SKM-1 (cell line): ENCODE measurements around the gene SPDYE1.
A peak's percentile ranks its signal among the peaks of the same experiment; 100 is the strongest.
"Not testable (repeated sequence)": the region's sequence is repeated elsewhere in the genome, so short reads cannot be mapped to it uniquely, and the experiment has no call there.

Experiments used
- DNase-seq: peaks from one replicate; lab custom pipeline; 2025; ENCODE audit not compliant: unreplicated experiment; lab: John Stamatoyannopoulos, UW

The SPDYE1 gene

GRCh38 chr7:43990829-43991228 is 6.9 kb upstream of the SPDYE1 start:
- DNase-seq, result not testable (repeated sequence)

DNA sequence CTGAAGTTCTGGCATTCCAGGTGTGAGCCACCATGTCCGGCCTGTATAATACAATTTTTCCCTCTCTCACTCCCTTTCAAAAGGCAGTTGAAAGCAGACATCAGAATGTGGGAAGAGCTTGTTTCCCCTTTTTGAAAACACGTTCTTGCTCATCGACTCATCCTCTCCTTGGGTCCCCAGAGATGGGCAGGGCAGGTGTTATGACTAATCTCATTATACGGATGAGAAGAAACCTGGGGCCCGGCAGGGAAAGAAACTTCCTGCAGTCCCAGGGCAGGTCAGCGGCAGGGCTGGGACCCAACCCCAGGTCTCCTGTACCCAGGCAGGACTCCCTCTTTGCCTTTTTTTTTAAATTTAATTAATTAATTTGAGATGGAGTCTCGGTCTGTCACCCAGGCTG is 4.8 kb upstream of the SPDYE1 start:
- not testable (repeated sequence) for DNase-seq

GRCh38 chr7:43994681-43995080 is 3.0 kb upstream of the SPDYE1 start:
- not testable (repeated sequence) for DNase-seq

- not testable (repeated sequence) for DNase-seq
Measured at GRCh38 chr7:44012081-44012480, 14.4 kb downstream of the SPDYE1 start.

- not testable (repeated sequence) for DNase-seq
Measured at GRCh38 chr7:44015090-44015489, 17.4 kb downstream of the SPDYE1 start.

- peak; percentile 74 for DNase-seq
Measured at GRCh38 chr7:44018857-44019807, 21.4 kb downstream of the SPDYE1 start.

GRCh38 chr7:44019825-44020224 is 22.1 kb downstream of the SPDYE1 start:
- DNase-seq, result not testable (repeated sequence)

- not testable (repeated sequence) for DNase-seq
Measured at GRCh38 chr7:44022069-44022468, 24.4 kb downstream of the SPDYE1 start.

GRCh38 chr7:44022796-44023467 is 25.2 kb downstream of the SPDYE1 start:
- not testable (repeated sequence) for DNase-seq

DNA sequence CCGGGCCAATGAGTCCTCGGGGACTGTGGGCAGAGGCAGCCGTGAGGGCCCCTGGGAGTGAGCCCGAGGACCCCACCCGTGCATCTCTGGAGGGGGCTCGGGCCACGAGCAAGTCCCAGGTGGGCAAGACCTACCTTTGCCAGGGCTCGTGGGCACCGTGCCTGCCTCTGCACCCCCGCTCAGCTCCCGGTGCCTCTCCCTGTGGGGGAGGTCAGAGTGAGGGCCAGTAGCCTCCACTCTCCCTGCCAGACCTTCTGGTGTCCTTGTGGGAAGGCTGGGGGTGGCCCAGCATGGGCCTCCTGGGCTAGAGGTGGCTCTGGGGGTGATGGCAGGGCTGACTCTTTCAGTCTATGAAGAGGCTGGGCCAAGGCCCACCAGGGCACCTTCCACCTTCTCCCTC is 31.7 kb downstream of the SPDYE1 start:
- not testable (repeated sequence) for DNase-seq

- not testable (repeated sequence) for DNase-seq
Measured at GRCh38 chr7:44030029-44030428, 32.3 kb downstream of the SPDYE1 start.

GRCh38 chr7:44031319-44031718 is 33.6 kb downstream of the SPDYE1 start:
- not testable (repeated sequence) for DNase-seq

- not testable (repeated sequence) for DNase-seq
Measured at GRCh38 chr7:44032031-44032430, 34.3 kb downstream of the SPDYE1 start.

GRCh38 chr7:44033971-44034844 is 36.5 kb downstream of the SPDYE1 start:
- DNase-seq, result not testable (repeated sequence)

DNA sequence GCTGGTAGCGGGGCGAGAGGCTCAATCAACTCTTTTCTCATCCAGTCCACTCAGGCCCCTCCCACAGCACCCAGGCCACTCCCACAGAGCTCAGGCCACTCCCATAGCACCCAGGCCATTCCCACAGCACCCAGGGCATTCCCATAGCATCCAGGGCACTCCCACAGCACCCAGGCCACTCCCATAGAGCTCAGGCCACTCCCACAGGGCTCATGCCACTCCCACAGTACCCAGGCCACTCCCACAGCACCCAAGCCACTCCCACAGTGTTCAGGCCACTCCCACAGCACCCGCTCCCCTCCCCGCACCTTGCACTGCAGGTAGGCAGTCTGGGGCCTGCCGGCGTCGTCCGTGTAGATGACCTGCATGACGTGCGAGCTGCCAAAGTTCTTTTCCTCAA is 38.7 kb downstream of the SPDYE1 start:
- not testable (repeated sequence) for DNase-seq

- DNase-seq, result not testable (repeated sequence)
Measured at GRCh38 chr7:44037951-44038350, 40.3 kb downstream of the SPDYE1 start.

DNA sequence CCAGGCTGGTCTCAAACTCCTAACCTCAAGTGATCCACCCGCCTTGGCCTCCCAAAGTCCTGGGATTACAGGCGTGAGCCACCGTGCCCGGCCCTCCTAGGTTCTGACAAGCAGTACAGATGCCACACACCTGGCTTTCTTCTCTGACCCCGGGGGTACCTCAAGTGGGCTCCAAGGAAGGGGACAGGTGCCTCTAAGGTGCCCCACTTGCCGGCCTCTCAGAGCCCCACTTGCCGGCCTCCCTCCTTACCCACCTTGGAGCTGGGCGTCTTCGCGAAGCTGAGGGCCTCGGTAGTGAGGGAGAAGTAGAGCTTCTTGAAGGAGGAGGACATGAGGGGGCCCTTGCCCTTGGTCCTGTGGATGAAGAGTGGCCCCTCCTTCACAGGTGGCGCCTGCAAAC is 40.9 kb downstream of the SPDYE1 start:
- not testable (repeated sequence) for DNase-seq

GRCh38 chr7:44038961-44039558 is 41.4 kb downstream of the SPDYE1 start:
- not testable (repeated sequence) for DNase-seq

DNA sequence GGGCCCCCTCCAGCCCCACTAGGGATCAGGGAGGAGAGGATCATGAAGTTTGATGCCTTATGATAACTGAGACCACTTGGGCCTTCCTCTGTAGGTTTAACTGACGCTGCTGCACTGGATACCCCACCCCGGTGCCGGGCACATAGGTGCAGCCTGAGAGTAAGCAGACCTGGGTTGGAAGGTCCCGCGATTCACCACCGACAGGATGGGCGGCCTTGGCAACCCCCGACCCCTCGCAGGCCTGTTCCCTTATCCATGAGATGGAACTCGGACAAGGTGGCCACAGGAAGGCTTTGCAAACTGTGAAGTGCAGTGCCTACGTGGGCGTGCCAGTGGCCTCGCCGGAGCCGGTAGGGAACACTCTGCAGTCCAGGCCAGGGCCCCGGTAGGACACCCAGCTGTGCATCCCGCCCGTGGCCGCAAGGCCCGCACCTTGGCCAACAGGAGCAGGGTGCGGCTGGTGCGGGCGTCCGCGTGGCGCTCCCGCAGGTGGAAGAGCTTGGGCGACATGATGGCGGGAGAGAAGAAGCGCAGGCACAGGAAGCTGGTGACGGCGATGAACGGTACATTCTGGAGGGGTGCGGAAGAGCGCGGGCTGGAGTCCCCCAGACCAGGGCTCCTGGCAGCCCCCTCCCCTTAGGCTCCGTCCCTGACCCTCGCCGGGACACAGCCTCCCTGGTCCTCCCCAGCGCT is 42.2 kb downstream of the SPDYE1 start:
- not testable (repeated sequence) for DNase-seq

DNA sequence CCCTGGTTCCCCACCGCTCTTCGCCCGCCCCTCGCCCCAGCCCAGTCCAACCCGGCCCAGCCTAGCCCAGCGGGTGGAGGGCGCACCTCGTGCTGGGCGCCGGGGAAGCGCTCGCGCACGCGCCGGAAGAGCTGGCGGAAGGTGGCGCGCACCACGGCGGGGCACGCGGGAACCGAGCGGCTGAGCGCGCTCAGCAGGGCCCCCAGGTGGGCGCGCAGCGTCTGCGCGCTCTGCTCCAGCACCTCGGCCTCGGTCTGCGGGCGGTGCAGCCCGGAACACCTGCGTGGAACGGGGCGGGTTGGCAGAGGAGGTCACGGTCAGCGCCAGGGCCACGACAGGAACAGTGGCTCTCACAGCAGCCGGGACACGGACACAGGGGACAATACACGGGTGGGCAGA is 42.8 kb downstream of the SPDYE1 start:
- not testable (repeated sequence) for DNase-seq
